Measurements from ENCODE around the gene WFIKKN1.

The WFIKKN1 gene

DNA sequence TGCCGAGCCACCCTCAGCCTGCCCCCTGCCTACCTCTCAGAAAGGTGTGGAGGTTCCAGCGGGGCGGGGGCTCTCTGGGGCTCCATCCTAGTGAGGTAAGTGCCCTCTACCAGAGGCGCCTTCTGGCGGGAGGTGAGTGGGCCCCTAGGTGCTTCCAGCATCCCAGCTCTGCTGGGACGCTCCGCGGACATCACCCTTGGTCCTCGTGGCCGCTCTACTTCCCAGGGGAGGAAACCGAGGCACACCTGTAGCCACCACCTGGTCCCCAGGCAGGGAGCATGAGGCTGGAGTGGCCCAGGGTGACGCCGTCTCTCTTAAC is 12.2 kb downstream of the WFIKKN1 start:
- TF ChIP-seq, protein P1, sequence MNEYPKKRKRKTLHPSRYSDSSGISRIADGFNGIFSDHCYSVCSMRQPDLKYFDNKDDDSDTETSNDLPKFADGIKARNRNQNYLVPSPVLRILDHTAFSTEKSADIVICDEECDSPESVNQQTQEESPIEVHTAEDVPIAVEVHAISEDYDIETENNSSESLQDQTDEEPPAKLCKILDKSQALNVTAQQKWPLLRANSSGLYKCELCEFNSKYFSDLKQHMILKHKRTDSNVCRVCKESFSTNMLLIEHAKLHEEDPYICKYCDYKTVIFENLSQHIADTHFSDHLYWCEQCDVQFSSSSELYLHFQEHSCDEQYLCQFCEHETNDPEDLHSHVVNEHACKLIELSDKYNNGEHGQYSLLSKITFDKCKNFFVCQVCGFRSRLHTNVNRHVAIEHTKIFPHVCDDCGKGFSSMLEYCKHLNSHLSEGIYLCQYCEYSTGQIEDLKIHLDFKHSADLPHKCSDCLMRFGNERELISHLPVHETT (tag by site-specific recombination; IDR thresholded peaks at IDR 0.05): no peak
- no peak for TF ChIP-seq ZNF830 (tag by site-specific recombination; IDR thresholded peaks at IDR 0.05; ENCODE audit: low read depth)
- TF ChIP-seq SP3 (tag by site-specific recombination; IDR thresholded peaks at IDR 0.05): no peak; the same call in 1 of the 2 replicates
- TF ChIP-seq ZNF394 (tag by site-specific recombination; IDR thresholded peaks at IDR 0.05; ENCODE audit: borderline replicate concordance): no peak
- TF ChIP-seq, protein P2, sequence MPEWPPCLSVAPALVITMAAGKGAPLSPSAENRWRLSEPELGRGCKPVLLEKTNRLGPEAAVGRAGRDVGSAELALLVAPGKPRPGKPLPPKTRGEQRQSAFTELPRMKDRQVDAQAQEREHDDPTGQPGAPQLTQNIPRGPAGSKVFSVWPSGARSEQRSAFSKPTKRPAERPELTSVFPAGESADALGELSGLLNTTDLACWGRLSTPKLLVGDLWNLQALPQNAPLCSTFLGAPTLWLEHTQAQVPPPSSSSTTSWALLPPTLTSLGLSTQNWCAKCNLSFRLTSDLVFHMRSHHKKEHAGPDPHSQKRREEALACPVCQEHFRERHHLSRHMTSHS (tag by site-specific recombination; IDR thresholded peaks at IDR 0.05): no peak
- no peak for TF ChIP-seq ZNF548 (tag by site-specific recombination; IDR thresholded peaks at IDR 0.05)
- 0 out of 2 replicates have a peak, but pooled peaks have one; percentile 12 for TF ChIP-seq ZXDB (tag by site-specific recombination; IDR thresholded peaks at IDR 0.05)
- no peak for TF ChIP-seq ZSCAN30 (tag by site-specific recombination; IDR thresholded peaks at IDR 0.05)
- TF ChIP-seq ZNF585B (tag by site-specific recombination; IDR thresholded peaks at IDR 0.05): no peak
- TF ChIP-seq, protein P3, sequence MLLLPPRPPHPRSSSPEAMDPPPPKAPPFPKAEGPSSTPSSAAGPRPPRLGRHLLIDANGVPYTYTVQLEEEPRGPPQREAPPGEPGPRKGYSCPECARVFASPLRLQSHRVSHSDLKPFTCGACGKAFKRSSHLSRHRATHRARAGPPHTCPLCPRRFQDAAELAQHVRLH (tag by site-specific recombination; IDR thresholded peaks at IDR 0.05): no peak
- no peak for TF ChIP-seq KLF7 (tag by site-specific recombination; IDR thresholded peaks at IDR 0.05; ENCODE audit: borderline replicate concordance)
- 0 out of 2 replicates have a peak, but pooled peaks have one; percentile 7 for TF ChIP-seq SCRT2 (tag by site-specific recombination; IDR thresholded peaks at IDR 0.05)
- no peak for TF ChIP-seq KLF10 (tag by site-specific recombination; IDR thresholded peaks at IDR 0.05)
- no peak for TF ChIP-seq ZNF677 (tag by site-specific recombination; IDR thresholded peaks at IDR 0.05)
- no peak for TF ChIP-seq ZNF157 (tag by site-specific recombination; IDR thresholded peaks at IDR 0.05)
- no peak for TF ChIP-seq REPIN1 (tag by site-specific recombination; IDR thresholded peaks at IDR 0.05; ENCODE audit: low read depth)
- TF ChIP-seq ZNF214 (tag by site-specific recombination; IDR thresholded peaks at IDR 0.05; ENCODE audit: borderline replicate concordance): no peak
- TF ChIP-seq ZNF768 (tag by site-specific recombination; IDR thresholded peaks at IDR 0.05): no peak
- 0 out of 2 replicates have a peak, but pooled peaks have one; percentile 6 for TF ChIP-seq ZEB2 (tag by site-specific recombination; IDR thresholded peaks at IDR 0.05)
- TF ChIP-seq ZNF292 (tag by site-specific recombination; IDR thresholded peaks at IDR 0.05; ENCODE audit: borderline replicate concordance, low read depth): no peak
- TF ChIP-seq, protein P4, sequence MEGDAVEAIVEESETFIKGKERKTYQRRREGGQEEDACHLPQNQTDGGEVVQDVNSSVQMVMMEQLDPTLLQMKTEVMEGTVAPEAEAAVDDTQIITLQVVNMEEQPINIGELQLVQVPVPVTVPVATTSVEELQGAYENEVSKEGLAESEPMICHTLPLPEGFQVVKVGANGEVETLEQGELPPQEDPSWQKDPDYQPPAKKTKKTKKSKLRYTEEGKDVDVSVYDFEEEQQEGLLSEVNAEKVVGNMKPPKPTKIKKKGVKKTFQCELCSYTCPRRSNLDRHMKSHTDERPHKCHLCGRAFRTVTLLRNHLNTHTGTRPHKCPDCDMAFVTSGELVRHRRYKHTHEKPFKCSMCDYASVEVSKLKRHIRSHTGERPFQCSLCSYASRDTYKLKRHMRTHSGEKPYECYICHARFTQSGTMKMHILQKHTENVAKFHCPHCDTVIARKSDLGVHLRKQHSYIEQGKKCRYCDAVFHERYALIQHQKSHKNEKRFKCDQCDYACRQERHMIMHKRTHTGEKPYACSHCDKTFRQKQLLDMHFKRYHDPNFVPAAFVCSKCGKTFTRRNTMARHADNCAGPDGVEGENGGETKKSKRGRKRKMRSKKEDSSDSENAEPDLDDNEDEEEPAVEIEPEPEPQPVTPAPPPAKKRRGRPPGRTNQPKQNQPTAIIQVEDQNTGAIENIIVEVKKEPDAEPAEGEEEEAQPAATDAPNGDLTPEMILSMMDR (tag by site-specific recombination; IDR thresholded peaks at IDR 0.05): no peak
- TF ChIP-seq ZBTB17 (tag by site-specific recombination; IDR thresholded peaks at IDR 0.05): no peak
- no peak for TF ChIP-seq ZNF558 (tag by site-specific recombination; IDR thresholded peaks at IDR 0.05)
- TF ChIP-seq SP7 (tag by site-specific recombination; IDR thresholded peaks at IDR 0.05): no peak
- TF ChIP-seq ZNF423 (tag by site-specific recombination; IDR thresholded peaks at IDR 0.05): no peak
- TF ChIP-seq ZNF391 (tag by site-specific recombination; IDR thresholded peaks at IDR 0.05; ENCODE audit: borderline replicate concordance, low read depth): no peak
- no peak for TF ChIP-seq ZNF521 (tag by site-specific recombination; IDR thresholded peaks at IDR 0.05)
- TF ChIP-seq ZNF76 (tag by site-specific recombination; IDR thresholded peaks at IDR 0.05; ENCODE audit: borderline replicate concordance, low read depth): no peak
- TF ChIP-seq, protein P5, sequence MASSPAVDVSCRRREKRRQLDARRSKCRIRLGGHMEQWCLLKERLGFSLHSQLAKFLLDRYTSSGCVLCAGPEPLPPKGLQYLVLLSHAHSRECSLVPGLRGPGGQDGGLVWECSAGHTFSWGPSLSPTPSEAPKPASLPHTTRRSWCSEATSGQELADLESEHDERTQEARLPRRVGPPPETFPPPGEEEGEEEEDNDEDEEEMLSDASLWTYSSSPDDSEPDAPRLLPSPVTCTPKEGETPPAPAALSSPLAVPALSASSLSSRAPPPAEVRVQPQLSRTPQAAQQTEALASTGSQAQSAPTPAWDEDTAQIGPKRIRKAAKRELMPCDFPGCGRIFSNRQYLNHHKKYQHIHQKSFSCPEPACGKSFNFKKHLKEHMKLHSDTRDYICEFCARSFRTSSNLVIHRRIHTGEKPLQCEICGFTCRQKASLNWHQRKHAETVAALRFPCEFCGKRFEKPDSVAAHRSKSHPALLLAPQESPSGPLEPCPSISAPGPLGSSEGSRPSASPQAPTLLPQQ (tag by site-specific recombination; IDR thresholded peaks at IDR 0.05): peak; percentile 52; the same call in 1 of the 2 replicates
- TF ChIP-seq, protein P6, sequence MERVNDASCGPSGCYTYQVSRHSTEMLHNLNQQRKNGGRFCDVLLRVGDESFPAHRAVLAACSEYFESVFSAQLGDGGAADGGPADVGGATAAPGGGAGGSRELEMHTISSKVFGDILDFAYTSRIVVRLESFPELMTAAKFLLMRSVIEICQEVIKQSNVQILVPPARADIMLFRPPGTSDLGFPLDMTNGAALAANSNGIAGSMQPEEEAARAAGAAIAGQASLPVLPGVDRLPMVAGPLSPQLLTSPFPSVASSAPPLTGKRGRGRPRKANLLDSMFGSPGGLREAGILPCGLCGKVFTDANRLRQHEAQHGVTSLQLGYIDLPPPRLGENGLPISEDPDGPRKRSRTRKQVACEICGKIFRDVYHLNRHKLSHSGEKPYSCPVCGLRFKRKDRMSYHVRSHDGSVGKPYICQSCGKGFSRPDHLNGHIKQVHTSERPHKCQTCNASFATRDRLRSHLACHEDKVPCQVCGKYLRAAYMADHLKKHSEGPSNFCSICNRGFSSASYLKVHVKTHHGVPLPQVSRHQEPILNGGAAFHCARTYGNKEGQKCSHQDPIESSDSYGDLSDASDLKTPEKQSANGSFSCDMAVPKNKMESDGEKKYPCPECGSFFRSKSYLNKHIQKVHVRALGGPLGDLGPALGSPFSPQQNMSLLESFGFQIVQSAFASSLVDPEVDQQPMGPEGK (tag by site-specific recombination; IDR thresholded peaks at IDR 0.05): 0 out of 2 replicates have a peak, but pooled peaks have one; percentile 5
- TF ChIP-seq EGR2 (tag by site-specific recombination; IDR thresholded peaks at IDR 0.05; ENCODE audit: low read depth): no peak
- peak; percentile 86; the same call in 1 of the 2 replicates for TF ChIP-seq SCRT1 (tag by site-specific recombination; IDR thresholded peaks at IDR 0.05; ENCODE audit: borderline replicate concordance)
- CTCF ChIA-PET: no interaction called here
- Histone ChIP-seq H3K4me3 (ENCODE audit: low read depth, low read length) (no peak overlapping the region), H3K27ac (ENCODE audit: extremely low read depth, low read depth, low read length) (peak overlapping the region; percentile 30; the same call in 1 of the 2 replicates), H3K9me3 (ENCODE audit: control insufficient read depth, insufficient read depth, low read depth, low read length) (no peaks in the 10 kb centered on the region), H3K36me3 (ENCODE audit: control insufficient read depth in 2 of 2, insufficient read depth in 1 of 2, low read length in 2 of 2) (peaks cover 0 to 7% of the 10 kb centered on the region in 2 experiments; a peak in 2 of 3 replicates), H3K4me1 (ENCODE audit: control insufficient read depth, insufficient read depth, low read length) (peaks cover 5% of the 10 kb centered on the region; the same call in 1 of the 2 replicates)
- POLR2A ChIA-PET: interaction anchor here (0.6 kb wide), 1 partner anchor 1174 kb away, joined by 3 read pairs; no protein-coding TSS in a partner anchor

Data from HEK293 (cell line).